ENCODE results near the gene LATS1.

DNA sequence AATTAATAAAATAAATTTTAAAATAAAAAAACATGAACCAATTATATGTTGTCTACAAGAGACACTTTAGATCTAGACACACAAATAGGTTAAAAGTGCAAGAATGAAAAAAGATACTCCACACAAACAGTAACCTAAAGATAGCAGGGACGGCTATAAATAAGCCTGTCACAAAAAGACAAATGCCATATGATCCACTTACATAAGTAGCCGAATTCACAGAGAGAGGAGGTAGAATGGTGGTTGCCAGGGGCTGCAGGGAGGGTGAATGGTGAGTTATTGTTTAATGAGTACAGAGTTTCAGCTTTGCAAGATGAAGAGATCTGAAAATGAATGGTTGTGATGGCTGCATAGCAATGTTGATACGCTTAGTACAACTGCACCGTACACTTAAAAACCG is 102.1 kb downstream of the LATS1 start:
- TF ChIP-seq, protein P1, sequence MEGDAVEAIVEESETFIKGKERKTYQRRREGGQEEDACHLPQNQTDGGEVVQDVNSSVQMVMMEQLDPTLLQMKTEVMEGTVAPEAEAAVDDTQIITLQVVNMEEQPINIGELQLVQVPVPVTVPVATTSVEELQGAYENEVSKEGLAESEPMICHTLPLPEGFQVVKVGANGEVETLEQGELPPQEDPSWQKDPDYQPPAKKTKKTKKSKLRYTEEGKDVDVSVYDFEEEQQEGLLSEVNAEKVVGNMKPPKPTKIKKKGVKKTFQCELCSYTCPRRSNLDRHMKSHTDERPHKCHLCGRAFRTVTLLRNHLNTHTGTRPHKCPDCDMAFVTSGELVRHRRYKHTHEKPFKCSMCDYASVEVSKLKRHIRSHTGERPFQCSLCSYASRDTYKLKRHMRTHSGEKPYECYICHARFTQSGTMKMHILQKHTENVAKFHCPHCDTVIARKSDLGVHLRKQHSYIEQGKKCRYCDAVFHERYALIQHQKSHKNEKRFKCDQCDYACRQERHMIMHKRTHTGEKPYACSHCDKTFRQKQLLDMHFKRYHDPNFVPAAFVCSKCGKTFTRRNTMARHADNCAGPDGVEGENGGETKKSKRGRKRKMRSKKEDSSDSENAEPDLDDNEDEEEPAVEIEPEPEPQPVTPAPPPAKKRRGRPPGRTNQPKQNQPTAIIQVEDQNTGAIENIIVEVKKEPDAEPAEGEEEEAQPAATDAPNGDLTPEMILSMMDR (conservative IDR thresholded peaks at IDR 0.05 in 1 of 2, IDR thresholded peaks at IDR 0.05 in 1 of 2; ENCODE audit: extremely low read depth in 1 of 2, insufficient read depth in 1 of 2, low read depth in 1 of 2, low read length in 2 of 2) = no peak
- TF ChIP-seq EZH2 (IDR thresholded peaks at IDR 0.05; ENCODE audit: borderline replicate concordance, low read length) = no peak
